HG03469 (cell line): ENCODE data around the gene INPP5A.

ENCODE experiments used
- ATAC-seq: cut with Tn5 transposase; IDR thresholded peaks from one replicate; pipeline ENCODE4 v1.9.1; 2021; ENCODE audit warnings: mild to moderate bottlenecking, moderate library complexity, moderate number of reproducible peaks; ENCODE audit not compliant: unreplicated experiment

The INPP5A gene

DNA sequence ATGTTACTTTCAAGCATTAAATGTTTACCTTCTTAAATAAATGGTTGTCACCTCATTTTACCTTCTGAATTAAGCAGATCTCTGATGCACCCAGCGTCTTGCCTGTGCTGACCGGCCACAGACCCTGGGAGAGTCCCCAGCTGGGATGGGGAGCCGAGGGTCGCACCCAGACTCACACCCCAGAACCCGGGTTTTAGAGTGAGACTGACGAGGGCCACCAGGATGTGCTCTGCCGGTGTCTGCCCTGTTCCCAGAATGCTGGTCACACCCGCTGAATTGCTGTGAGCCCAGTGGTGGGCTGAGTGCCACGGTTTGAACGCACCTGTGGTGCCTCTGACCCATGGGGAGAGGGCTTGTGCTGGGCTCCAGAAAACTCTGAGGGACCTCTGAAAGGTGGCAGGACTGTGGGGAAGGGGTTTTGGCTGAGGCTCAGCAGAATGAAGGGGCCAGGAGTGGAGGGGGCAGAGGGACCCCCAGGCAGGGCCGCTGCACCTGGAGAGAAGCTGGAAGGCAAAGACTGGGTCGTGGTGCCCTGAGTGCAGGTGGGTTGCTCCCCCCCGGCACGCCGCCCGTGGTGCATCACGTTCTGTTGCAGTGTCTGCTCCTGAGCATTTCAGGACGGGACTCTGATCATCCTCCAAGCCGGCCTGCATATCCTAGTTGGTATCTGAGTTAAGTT is 39.2 kb downstream of the INPP5A start:
- no peak for ATAC-seq

DNA sequence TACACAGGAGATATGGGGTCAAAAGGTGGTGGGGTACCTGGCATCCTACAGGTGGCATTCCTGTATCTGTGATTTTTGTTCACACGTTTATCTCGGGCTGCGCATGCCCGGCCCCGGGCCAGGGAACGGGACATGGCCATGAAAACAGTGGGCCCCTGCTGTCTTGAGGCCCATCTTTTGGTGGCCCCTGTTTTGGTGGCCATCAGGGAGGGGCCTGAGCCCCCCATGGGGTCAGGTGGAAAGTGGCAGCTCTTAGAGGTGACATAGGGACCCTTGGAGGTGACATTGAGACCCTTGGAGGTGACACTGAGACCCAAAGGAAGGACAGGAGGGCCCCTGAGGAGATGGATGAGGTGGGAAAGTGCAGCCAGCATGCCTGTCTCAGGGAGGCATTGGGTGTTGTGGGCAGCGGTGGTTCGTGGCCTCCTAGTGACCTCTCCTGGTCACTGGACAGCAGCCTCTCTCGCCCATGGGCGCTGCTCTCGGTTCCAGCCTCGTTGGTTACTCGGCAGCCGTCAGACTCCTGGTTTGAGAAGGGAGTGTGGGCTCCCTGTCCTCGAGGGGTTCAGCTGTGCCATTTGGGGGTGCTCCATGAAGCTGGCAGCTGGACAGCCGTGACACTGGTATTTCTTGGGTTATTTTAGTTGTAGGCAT is 39.9 kb downstream of the INPP5A start:
- no peak for ATAC-seq

DNA sequence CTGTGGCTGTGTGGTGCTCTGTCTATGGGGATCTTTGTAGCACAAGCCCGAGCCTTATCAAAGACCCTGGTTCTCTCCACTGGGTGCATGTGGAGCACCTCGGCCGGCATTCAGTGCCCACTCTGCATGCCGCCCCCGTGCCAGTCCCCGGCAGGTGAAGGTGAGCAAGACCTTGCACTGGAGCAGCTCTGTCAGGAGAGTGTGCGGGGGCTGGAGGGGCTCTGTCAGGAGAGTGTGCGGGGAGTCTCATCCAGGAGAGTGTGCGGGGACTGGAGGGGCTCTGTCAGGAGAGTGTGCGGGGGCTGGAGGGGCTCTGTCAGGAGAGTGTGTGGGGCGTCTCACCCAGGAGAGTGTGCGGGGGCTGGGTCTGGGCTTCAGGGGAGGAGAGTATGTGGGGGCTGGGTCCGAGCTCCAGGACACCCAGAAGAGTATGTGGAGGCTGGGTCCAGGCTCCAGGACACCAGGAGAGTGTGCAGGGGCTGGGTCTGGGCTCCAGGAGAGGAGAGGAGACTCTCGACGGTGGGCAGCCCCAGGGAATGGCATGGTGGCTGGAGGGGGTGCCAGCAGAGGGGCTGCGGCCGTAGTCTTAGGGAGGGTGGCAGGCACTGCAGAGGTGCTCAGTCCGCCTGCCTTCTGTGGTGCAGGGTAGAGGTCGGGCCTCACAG is 40.8 kb downstream of the INPP5A start:
- ATAC-seq, result no peak

GRCh38 chr10:132579027-132579859 is 41.7 kb downstream of the INPP5A start:
- no peak for ATAC-seq

DNA sequence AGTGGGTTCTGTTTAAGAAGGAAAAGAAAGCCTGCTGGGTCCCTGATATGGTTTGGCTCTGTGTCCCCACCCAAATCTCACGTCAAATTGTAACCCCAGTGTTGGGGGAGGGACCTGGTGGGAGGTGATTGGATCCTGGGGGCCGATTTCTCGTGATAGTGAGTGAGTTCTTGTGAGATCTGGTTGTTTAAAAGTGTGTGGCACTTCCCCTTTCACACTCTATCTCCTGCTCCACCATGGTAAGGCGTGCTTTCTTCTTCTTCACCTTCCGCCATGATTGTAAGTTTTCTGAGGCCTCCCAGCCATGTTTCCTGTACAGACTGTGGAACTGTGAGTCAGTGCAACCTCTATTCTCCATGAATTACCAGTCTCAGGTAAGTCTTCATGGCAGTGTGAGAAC is 42.6 kb downstream of the INPP5A start:
- ATAC-seq, result no peak

GRCh38 chr10:132580617-132581016 is 43.0 kb downstream of the INPP5A start:
- no peak for ATAC-seq

GRCh38 chr10:132582137-132582536 is 44.5 kb downstream of the INPP5A start:
- ATAC-seq, result no peak

GRCh38 chr10:132582771-132583170 is 45.2 kb downstream of the INPP5A start:
- no peak for ATAC-seq

DNA sequence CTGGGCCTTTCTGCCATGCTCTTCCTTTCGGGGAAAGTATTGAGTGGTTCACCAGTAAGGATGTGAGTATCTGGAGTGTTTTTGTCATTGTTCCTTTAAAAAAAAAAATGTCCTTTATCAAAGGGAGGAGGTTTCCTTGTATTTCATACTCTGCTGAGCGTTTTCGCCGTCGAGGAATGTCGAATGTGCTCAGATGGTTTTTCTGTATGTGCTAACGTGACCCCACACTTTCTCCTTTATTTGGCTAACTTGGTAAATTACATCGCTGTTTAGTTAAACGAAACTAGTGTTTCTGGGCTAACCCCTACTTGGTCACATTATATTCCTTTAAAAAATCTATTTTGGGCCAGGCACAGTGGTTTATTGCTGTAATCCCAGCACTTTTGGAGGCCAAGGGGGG is 45.9 kb downstream of the INPP5A start:
- ATAC-seq, result no peak

- no peak for ATAC-seq
Measured at GRCh38 chr10:132584081-132584480, 46.5 kb downstream of the INPP5A start.

DNA sequence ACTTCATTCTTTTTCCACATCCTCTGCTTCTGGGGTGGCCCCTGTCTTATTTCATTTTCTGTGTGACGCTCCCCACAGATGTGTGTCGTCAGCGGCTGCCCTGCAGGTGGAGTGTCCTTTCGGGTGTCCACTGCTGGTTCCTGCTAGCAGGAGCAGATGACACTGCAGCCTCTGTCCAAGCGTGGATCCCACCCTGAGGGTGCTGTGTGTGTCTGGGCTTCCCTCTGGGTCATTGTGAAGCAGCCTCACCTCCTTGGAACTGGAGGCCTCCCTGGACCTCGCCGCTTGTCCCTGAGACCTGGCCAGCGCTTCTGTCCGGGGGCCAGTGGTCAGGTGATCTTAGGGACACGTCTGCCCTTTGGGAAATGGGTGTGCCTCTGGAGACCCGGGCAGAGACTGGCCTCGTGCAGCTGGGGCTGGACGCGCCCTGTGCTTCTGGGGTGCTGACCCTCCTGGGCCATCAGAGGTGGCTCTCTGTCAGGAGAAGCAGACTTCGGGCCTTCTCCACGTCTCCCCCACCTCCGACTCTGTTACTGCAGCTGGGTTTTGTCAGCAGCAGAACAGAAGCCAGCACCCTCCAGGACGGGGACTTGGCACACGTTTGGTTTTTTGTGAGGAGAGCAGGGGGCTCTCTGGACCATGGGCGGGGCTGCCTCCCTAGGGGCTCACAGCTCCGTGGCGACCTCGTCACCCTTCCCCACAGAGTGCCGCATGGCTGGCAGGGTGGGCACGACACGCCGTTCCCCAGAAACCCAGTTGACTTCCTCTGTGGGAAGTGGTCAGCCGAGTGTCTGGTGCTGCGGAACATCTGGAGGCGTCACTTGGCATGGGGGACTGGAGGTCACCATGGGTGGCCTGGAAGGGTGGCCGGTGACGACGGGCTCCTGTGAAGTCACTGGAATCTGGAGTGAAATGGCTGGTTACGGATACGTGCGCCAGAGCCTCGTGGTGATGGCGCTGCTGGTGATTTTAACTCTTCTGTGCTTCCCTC is 48.4 kb downstream of the INPP5A start:
- ATAC-seq, result no peak

- ATAC-seq, result no peak
Measured at GRCh38 chr10:132586739-132587138, 49.2 kb downstream of the INPP5A start.

DNA sequence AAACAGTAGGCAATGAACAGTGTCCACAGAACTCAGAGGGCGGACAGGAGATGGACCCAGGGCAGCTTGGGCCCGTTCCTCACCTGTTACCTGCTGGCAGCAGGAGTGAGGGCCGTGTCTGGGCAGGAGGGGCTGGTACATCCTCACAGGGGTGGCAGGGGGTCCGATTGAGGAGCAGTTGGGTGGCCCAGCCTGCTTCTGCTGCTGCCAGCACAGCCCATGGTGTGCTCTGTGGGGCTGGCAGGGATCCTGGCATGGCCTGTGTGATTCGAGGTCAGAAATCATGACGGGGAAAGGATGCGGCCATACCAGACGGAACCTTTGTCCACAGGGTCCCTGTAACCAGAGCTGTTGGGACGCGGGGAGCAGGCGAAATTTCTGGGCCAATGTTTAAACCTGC is 49.6 kb downstream of the INPP5A start:
- no peak for ATAC-seq

DNA sequence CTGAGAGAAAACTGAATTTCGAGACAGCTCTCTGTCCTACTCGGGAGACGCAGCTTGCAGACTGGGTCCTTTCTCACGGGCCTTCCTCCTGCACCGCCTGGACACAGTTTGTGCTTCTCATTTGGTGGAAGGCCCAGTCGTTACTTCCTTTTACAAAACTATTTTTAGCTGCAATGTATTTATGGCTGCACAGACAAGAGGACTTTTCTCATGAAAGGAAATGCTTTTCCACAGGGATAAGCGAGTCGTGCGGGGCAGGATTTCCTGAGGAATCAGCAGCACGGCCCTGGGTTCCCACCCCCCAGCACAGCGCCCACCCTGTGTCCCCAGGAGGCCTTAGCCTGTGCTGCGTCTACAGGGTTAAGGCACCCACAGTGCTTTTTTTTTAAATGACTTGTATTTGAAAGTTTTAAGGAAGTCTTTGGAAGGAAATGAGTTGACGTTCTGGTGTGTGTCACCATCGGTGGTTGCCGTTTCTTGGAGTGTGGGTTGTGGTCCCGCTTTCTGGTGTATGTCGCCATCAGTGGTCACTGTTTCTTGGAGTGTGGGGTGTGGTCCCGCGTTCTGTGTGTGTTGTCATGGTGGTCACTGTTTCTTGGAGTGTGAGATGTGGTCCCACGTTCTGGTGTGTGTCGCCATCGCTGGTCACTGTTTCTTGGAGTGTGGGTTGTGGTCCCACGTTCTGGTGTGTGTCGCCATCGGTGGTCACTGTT is 50.9 kb downstream of the INPP5A start:
- no peak for ATAC-seq

- no peak for ATAC-seq
Measured at GRCh38 chr10:132589015-132589414, 51.4 kb downstream of the INPP5A start.

DNA sequence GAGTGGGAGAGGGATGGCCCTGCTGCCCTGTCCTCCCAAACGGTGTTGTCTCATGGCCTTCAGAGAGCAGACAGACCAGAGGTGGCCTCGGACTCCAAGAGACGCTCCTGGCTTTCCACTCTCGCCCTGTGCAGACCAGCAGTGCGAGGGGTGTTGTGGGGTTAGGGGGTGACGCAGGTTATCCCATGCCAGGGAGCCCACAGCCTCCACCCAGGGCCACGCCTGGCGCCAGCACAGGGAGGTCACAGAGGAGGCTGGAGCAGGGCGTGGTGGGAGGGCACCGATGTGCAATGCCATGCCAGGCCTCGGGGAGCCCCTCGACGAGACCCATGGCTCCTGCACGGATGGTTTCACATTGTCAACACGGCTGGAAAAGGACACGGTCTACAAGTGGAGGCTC is 52.1 kb downstream of the INPP5A start:
- no peak for ATAC-seq

GRCh38 chr10:132590094-132590751 is 52.6 kb downstream of the INPP5A start:
- ATAC-seq, result no peak

DNA sequence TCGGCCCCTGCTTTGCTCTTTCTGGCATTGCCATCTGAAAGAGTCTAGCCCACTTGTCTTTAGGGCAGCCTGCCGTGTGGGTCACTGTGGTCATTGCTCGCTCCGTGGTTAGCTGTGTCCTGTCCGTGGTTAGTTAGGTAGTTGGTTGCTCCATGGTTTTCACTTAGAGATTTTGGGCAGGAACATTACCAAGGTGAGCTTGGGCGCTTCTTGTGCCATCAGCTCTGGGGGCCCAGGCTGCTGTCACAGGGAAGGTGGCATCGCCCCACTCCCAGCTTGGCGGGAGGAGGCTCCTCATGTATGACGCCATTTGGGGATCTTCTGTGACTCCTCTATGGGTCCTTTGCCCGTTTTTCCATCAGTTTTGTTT is 53.1 kb downstream of the INPP5A start:
- ATAC-seq, result no peak
